Tibial artery (tissue), 4 donors: Measurements from ENCODE around the gene RNF135.

Source experiments
- DNase-seq, 2 donors: peaks; one replicate each; pipeline ENCODE4 v3.0.0-alpha.2; 2019
- H3K27ac ChIP-seq, 2 donors: fragments of 200-600 bp; sonication (generic) in 1 of 2; 1 replicate in 1 of 2; 2 replicates in 1 of 2; pipeline ENCODE4 v1.5.1; 2018 to 2019; ENCODE audit warnings: mild to moderate bottlenecking in 1 of 2
- H3K27me3 ChIP-seq, 2 donors: fragments of 200-600 bp; sonication (generic) in 1 of 2; one replicate each; pipeline versions ENCODE4 v1.5.1 to v1.6.0; 2016 to 2019
- H3K36me3 ChIP-seq, 3 donors: fragments of 200-600 bp; sonication (generic) in 2 of 3; one replicate each; pipeline ENCODE4 v1.5.1; 2016 to 2019; ENCODE audit warnings: mild to moderate bottlenecking in 2 of 3
- H3K4me1 ChIP-seq, 4 donors: fragments of 200-600 bp; sonication (generic) in 2 of 4; 1 replicate in 3 of 4; 2 replicates in 1 of 4; pipeline ENCODE4 v1.5.1; 2016 to 2019
- H3K4me3 ChIP-seq, 2 donors: fragments of 200-600 bp; sonication (generic) in 1 of 2; 1 replicate in 1 of 2; 2 replicates in 1 of 2; pipeline ENCODE4 v1.5.1; 2018 to 2019; ENCODE audit warnings: mild to moderate bottlenecking in 2 of 2
- H3K9me3 ChIP-seq, 3 donors: fragments of 200-600 bp; sonication (generic) in 1 of 3; one replicate each; pipeline ENCODE4 v1.5.1; 2016 to 2019
- intact Hi-C: fragments of 100-400 bp; cut with DNase I; formaldehyde crosslinking; loops from one replicate; pipeline ENCODE4 v1.15.0; 2023; ENCODE audit warnings: low total_unique reads
- TF ChIP-seq, protein P1 (sequence below), 2 experiments: fragments of 200-600 bp in 1 of 2; fragments of 450-650 bp in 1 of 2; IDR thresholded peaks; one replicate each; pipeline ENCODE4 v1.5.1; 2017 to 2019; ENCODE audit warnings: antibody characterized with exemption in 2 of 2, mild to moderate bottlenecking in 1 of 2, moderate library complexity in 1 of 2

Gene RNF135

GRCh38 chr17:30950669-30951399, 20.0 kb upstream of the RNF135 start:
- no peak overlapping the region for H3K4me3 ChIP-seq
- TF ChIP-seq, protein P1, sequence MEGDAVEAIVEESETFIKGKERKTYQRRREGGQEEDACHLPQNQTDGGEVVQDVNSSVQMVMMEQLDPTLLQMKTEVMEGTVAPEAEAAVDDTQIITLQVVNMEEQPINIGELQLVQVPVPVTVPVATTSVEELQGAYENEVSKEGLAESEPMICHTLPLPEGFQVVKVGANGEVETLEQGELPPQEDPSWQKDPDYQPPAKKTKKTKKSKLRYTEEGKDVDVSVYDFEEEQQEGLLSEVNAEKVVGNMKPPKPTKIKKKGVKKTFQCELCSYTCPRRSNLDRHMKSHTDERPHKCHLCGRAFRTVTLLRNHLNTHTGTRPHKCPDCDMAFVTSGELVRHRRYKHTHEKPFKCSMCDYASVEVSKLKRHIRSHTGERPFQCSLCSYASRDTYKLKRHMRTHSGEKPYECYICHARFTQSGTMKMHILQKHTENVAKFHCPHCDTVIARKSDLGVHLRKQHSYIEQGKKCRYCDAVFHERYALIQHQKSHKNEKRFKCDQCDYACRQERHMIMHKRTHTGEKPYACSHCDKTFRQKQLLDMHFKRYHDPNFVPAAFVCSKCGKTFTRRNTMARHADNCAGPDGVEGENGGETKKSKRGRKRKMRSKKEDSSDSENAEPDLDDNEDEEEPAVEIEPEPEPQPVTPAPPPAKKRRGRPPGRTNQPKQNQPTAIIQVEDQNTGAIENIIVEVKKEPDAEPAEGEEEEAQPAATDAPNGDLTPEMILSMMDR (IDR thresholded peaks at IDR 0.05): no peak
- intact Hi-C loops: no loop called here
- no peaks in the 10 kb centered on the region for H3K36me3 ChIP-seq
- H3K27me3 ChIP-seq: no peaks in the 10 kb centered on the region
- peak; percentile 77 for DNase-seq
- H3K9me3 ChIP-seq: no peaks in the 10 kb centered on the region
- no peaks in the 10 kb centered on the region for H3K4me1 ChIP-seq
- H3K27ac ChIP-seq: no peak overlapping the region

DNA sequence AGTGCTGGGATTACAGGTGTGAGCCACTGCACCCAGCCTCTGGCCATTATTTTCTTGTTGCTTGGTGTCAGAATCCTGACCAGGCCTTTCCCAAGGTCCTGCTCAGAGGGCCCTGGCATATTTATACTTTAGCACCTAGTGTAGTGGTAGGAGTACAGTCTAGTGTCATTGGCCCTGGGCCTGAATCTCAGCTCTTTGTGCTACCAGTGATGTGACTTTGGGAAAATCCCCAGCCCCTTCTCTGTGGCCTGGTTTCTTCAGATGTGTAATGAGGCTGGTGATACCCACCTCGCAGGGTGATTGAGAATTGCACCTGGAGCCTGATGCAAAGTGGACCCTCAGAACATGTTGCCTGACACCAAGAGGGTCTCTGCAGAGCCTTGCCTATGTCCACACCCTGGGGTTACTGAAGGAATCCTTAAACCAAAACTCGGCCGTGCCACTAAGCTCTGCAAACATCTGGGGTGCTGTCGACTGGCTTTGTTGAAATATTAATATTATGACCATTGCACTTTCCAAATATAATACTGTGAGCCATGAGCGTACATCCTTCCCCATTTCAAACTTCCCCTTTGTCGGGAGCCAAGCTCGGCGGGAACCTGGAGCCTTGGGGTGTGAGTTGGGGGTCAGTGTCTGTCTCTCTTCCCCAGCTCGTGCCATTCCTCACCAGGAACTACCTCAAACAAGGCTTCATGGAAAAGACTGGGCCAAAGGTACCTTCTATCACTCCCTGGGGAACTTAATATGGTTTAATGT, 18.0 kb upstream of the RNF135 start:
- Histone ChIP-seq H3K27ac (no peak overlapping the region), H3K4me1 (peaks cover 0 to 13% (median 6%) of the 10 kb centered on the region in 4 donors), H3K4me3 (no peak overlapping the region), H3K27me3 (no peaks in the 10 kb centered on the region), H3K36me3 (no peaks in the 10 kb centered on the region), H3K9me3 (no peaks in the 10 kb centered on the region)
- TF ChIP-seq, protein P1 (IDR thresholded peaks at IDR 0.05): no peak
- intact Hi-C loops: no loop called here
- no peak for DNase-seq

GRCh38 chr17:30954046-30954830, 16.6 kb upstream of the RNF135 start:
- Histone ChIP-seq H3K9me3 (no peaks in the 10 kb centered on the region), H3K4me1 (peaks cover 0 to 13% (median 6%) of the 10 kb centered on the region in 4 donors), H3K4me3 (no peak overlapping the region), H3K27ac (no peak overlapping the region), H3K27me3 (no peaks in the 10 kb centered on the region), H3K36me3 (no peaks in the 10 kb centered on the region)
- intact Hi-C loops: no loop called here
- no peak for DNase-seq
- TF ChIP-seq, protein P1 (IDR thresholded peaks at IDR 0.05): no peak

DNA sequence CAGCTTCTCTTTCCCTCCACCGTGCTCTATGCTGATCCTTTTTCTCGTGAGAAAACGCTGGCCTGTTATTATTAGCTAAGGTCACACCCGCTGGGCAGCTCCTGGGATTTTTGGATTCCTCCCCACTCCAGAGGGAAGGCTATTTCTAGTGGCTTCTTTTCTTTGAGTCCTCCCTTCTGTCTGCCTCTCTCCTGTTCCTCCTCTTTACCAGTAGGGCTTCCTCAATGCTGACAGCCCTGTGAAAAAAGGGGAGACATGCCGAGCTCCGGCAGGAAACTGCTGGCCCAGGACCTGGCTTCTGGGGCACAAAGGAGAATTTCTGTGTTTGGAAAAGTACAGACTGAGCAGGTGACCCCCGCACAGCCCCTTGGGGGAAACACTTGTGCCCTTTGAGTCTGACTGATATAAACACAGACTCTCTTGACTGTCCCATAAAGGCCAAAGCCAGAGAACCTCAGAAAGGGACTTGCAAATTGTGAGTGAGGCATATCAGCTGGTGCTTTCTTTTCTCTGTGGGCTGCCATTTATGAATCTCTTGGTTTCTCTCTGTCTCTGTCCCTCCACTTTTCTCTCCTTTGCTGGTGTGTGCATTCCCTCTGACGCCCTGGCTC, 14.0 kb upstream of the RNF135 start:
- TF ChIP-seq, protein P1 (IDR thresholded peaks at IDR 0.05): no peak
- no peak for DNase-seq

GRCh38 chr17:30957741-30958140, 13.1 kb upstream of the RNF135 start:
- TF ChIP-seq, protein P1 (IDR thresholded peaks at IDR 0.05): no peak
- H3K27me3 ChIP-seq: no peaks in the 10 kb centered on the region
- H3K27ac ChIP-seq: no peak overlapping the region
- peaks cover 0 to 13% (median 6%) of the 10 kb centered on the region in 4 donors for H3K4me1 ChIP-seq
- H3K36me3 ChIP-seq: no peaks in the 10 kb centered on the region
- no peak overlapping the region for H3K4me3 ChIP-seq
- intact Hi-C loops: no loop called here
- no peaks in the 10 kb centered on the region for H3K9me3 ChIP-seq
- peak in 1 of 2 donors; percentile 28 for DNase-seq

More for the DNA sequence above, 14.0 kb upstream of the RNF135 start:
- intact Hi-C loops: no loop called here
- no peaks in the 10 kb centered on the region for H3K36me3 ChIP-seq
- peak overlapping the region; percentile 3 to 43 for H3K27ac ChIP-seq
- no peaks in the 10 kb centered on the region for H3K9me3 ChIP-seq
- peaks cover 0 to 13% (median 6%) of the 10 kb centered on the region in 4 donors for H3K4me1 ChIP-seq
- no peak overlapping the region for H3K4me3 ChIP-seq
- H3K27me3 ChIP-seq: no peaks in the 10 kb centered on the region
